Neuronal stem cell (in vitro differentiated cells): Measurements from ENCODE around the gene RIT2.
A peak's percentile ranks its signal among the peaks of the same experiment; 100 is the strongest.

Experiments
- DNase-seq: peaks from one replicate; pipeline ENCODE4 v3.0.0-alpha.2; 2013; ENCODE audit warnings: low spot score
- H2AFZ ChIP-seq: one replicate; pipeline ENCODE4 v1.6.1; 2013; ENCODE audit warnings: mild to moderate bottlenecking, low read length, inconsistent platforms
- H2AK5ac ChIP-seq: 2 replicates; pipeline ENCODE4 v1.6.1; 2013; ENCODE audit warnings: low read depth, mild to moderate bottlenecking, inconsistent platforms, low read length, moderate library complexity, mixed read lengths
- H2BK120ac ChIP-seq: 2 replicates; pipeline ENCODE4 v1.6.1; 2013; ENCODE audit warnings: low read depth, mild to moderate bottlenecking, inconsistent platforms, low read length, moderate library complexity, mixed read lengths
- H2BK12ac ChIP-seq: one replicate; pipeline ENCODE4 v1.6.1; 2013; ENCODE audit warnings: low read length, inconsistent platforms
- H2BK15ac ChIP-seq: 2 replicates; pipeline ENCODE4 v1.6.1; 2013; ENCODE audit warnings: mild to moderate bottlenecking, low read length, inconsistent platforms, mixed read lengths
- H2BK5ac ChIP-seq: one replicate; pipeline ENCODE4 v1.6.1; 2013; ENCODE audit warnings: inconsistent platforms, mild to moderate bottlenecking, low read length, moderate library complexity
- H3K14ac ChIP-seq: one replicate; pipeline ENCODE4 v1.6.1; 2013; ENCODE audit warnings: low read length, inconsistent platforms
- H3K18ac ChIP-seq: 2 replicates; pipeline ENCODE4 v1.6.1; 2013; ENCODE audit warnings: low read length, inconsistent platforms
- H3K23ac ChIP-seq: 2 replicates; pipeline ENCODE4 v1.6.1; 2013; ENCODE audit warnings: low read depth, mild to moderate bottlenecking, mixed read lengths, low read length, inconsistent platforms; ENCODE audit not compliant: poor library complexity
- H3K27ac ChIP-seq: replicated peaks from 3 replicates; pipeline ENCODE4 v1.5.1; 2013; ENCODE audit warnings: low read length, inconsistent platforms
- H3K27me3 ChIP-seq, 3 experiments: 2 replicates each; pipeline ENCODE4 v1.6.1; 2013; ENCODE audit warnings: low read length in 3 of 3, mild to moderate bottlenecking in 2 of 3, inconsistent platforms in 1 of 3, low read depth in 1 of 3, mixed read lengths in 1 of 3, moderate library complexity in 1 of 3; ENCODE audit not compliant: control insufficient read depth in 3 of 3, insufficient read depth in 3 of 3
- H3K36me3 ChIP-seq, 2 donors: replicated peaks in 1 of 2; 2 replicates each; pipeline ENCODE4 v1.6.1; 2013; ENCODE audit warnings: low read length in 2 of 2; ENCODE audit not compliant: control insufficient read depth in 2 of 2, insufficient read depth in 2 of 2
- H3K4ac ChIP-seq: 2 replicates; pipeline ENCODE4 v1.6.1; 2013; ENCODE audit warnings: inconsistent platforms, mild to moderate bottlenecking, low read length, moderate library complexity
- H3K4me1 ChIP-seq, 2 donors: 1 replicate in 1 of 2; 2 replicates in 1 of 2; pipeline ENCODE4 v1.6.1; 2013; ENCODE audit warnings: low read length in 2 of 2, low read depth in 1 of 2; ENCODE audit not compliant: control insufficient read depth in 2 of 2, insufficient read depth in 1 of 2
- H3K4me2 ChIP-seq: one replicate; pipeline ENCODE4 v1.6.1; 2013; ENCODE audit warnings: mild to moderate bottlenecking, low read length, inconsistent platforms; ENCODE audit not compliant: insufficient read depth, poor library complexity, severe bottlenecking
- H3K4me3 ChIP-seq, 2 donors: 2 replicates each; pipeline ENCODE4 v1.5.1; 2013; ENCODE audit warnings: low read length in 2 of 2, mild to moderate bottlenecking in 2 of 2, inconsistent platforms in 1 of 2, moderate library complexity in 1 of 2
- H3K79me1 ChIP-seq: one replicate; pipeline ENCODE4 v1.6.1; 2013; ENCODE audit warnings: low read depth, mild to moderate bottlenecking, inconsistent platforms, low read length, moderate library complexity
- H3K9ac ChIP-seq: one replicate; pipeline ENCODE4 v1.6.1; 2013; ENCODE audit warnings: mild to moderate bottlenecking, low read depth, low read length, inconsistent platforms; ENCODE audit not compliant: poor library complexity
- H3K9me3 ChIP-seq, 2 donors: replicated peaks in 1 of 2; 2 replicates each; pipeline versions ENCODE3 to v1.6.1; 2013; ENCODE audit warnings: low read length in 2 of 2, mild to moderate bottlenecking in 2 of 2, inconsistent platforms in 1 of 2, low read depth in 1 of 2, mixed read lengths in 1 of 2, moderate library complexity in 1 of 2; ENCODE audit not compliant: control insufficient read depth in 2 of 2, insufficient read depth in 1 of 2
- H4K8ac ChIP-seq: one replicate; pipeline ENCODE4 v1.6.1; 2013; ENCODE audit warnings: low read depth, mild to moderate bottlenecking, inconsistent platforms, low read length, moderate library complexity
- H4K91ac ChIP-seq: one replicate; pipeline ENCODE4 v1.6.1; 2013; ENCODE audit warnings: low read length, low read depth, mild to moderate bottlenecking, inconsistent platforms; ENCODE audit not compliant: poor library complexity
- WGBS, 2 donors: extraction: QIAGEN DNeasy Blood & Tissue Kit; methylation state at CpG; one replicate each; pipeline ENCODE4 v1.1.7; 2013; ENCODE audit warnings: missing lambda C conversion rate in 2 of 2, mixed read lengths in 1 of 2; ENCODE audit not compliant: insufficient read length in 2 of 2, insufficient replicate concordance in 1 of 2; ENCODE audit errors: extremely low coverage in 2 of 2; 5-methylcytosine and 5-hydroxymethylcytosine counted together

RIT2 gene

GRCh38 chr18:42730272-42730671, 385.2 kb downstream of the RIT2 start:
- no peak overlapping the region for H2BK15ac ChIP-seq
- H2BK5ac ChIP-seq, result no peak overlapping the region
- no peaks in the 10 kb centered on the region for H3K36me3 ChIP-seq
- no peak overlapping the region for H3K9ac ChIP-seq
- no peaks in the 10 kb centered on the region for H3K27me3 ChIP-seq
- H4K91ac ChIP-seq, result no peak overlapping the region
- H3K4me2 ChIP-seq, result no peak overlapping the region
- no peak overlapping the region for H4K8ac ChIP-seq
- no peak for DNase-seq
- no CpG with 5 or more reads among the region's 1 CpG for WGBS, 2 donors
- H2BK12ac ChIP-seq, result no peak overlapping the region
- H2AK5ac ChIP-seq, result no peak overlapping the region
- H3K9me3 ChIP-seq, result no peaks in the 10 kb centered on the region
- no peak overlapping the region for H3K4ac ChIP-seq
- H3K4me3 ChIP-seq, result no peak overlapping the region
- H3K14ac ChIP-seq, result no peak overlapping the region
- no peak overlapping the region for H3K27ac ChIP-seq
- no peak overlapping the region for H2BK120ac ChIP-seq
- no peak overlapping the region for H3K18ac ChIP-seq
- H3K79me1 ChIP-seq, result no peaks in the 10 kb centered on the region
- peaks cover 0 to 6% of the 10 kb centered on the region in 2 donors for H3K4me1 ChIP-seq
- H2AFZ ChIP-seq, result no peak overlapping the region
- no peak overlapping the region for H3K23ac ChIP-seq

DNA sequence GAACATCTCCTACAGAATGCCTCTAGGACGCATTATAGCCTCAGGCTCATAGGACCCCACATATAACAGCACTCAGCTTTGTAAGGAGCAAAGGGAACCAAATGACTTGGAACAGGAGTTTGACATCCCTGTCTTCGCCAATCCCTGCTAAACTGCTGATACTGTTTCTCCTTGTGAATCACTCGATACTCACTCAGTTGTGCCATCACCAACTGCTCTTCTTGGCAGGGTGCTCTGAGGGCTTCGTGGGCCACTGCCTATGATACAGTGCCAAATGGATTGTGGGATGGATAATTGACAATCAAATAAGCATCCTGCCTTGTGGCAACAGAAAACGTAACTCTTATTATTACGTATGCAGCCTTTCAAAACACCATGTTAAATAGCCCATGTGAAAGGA, 396.3 kb downstream of the RIT2 start:
- no peak overlapping the region for H3K4me3 ChIP-seq
- no peak overlapping the region for H2BK120ac ChIP-seq
- no peak overlapping the region for H3K23ac ChIP-seq
- H4K91ac ChIP-seq, result no peak overlapping the region
- H3K14ac ChIP-seq, result no peak overlapping the region
- H3K4me2 ChIP-seq, result no peak overlapping the region
- no peak overlapping the region for H4K8ac ChIP-seq
- WGBS, 2 donors, result no CpG with 5 or more reads among the region's 6 CpGs
- no peaks in the 10 kb centered on the region for H3K9me3 ChIP-seq
- no peak overlapping the region for H2BK15ac ChIP-seq
- H3K36me3 ChIP-seq, result no peaks in the 10 kb centered on the region
- H2BK5ac ChIP-seq, result no peak overlapping the region
- no peak overlapping the region for H3K18ac ChIP-seq
- H2AFZ ChIP-seq, result no peak overlapping the region
- no peaks in the 10 kb centered on the region for H3K27me3 ChIP-seq
- H3K4ac ChIP-seq, result no peak overlapping the region
- no peaks in the 10 kb centered on the region for H3K4me1 ChIP-seq
- H2AK5ac ChIP-seq, result no peak overlapping the region
- H3K9ac ChIP-seq, result no peak overlapping the region
- no peak for DNase-seq
- no peaks in the 10 kb centered on the region for H3K79me1 ChIP-seq
- H2BK12ac ChIP-seq, result no peak overlapping the region
- H3K27ac ChIP-seq, result no peak overlapping the region

- Histone ChIP-seq H2BK120ac (no peak overlapping the region), H4K8ac (no peak overlapping the region), H3K4me2 (no peak overlapping the region), H3K14ac (no peak overlapping the region), H2BK5ac (no peak overlapping the region), H3K9ac (no peak overlapping the region), H3K36me3 (no peaks in the 10 kb centered on the region), H4K91ac (no peak overlapping the region), H2AK5ac (no peak overlapping the region), H3K4ac (no peak overlapping the region), H3K4me3 (no peak overlapping the region), H3K18ac (no peak overlapping the region), H2BK12ac (no peak overlapping the region), H3K27me3 (no peaks in the 10 kb centered on the region), H2AFZ (no peak overlapping the region), H3K23ac (no peak overlapping the region), H2BK15ac (no peak overlapping the region), H3K4me1 (no peaks in the 10 kb centered on the region), H3K79me1 (no peaks in the 10 kb centered on the region), H3K27ac (no peak overlapping the region), H3K9me3 (no peaks in the 10 kb centered on the region)
- WGBS, 2 donors, result no CpG with 5 or more reads among the region's 1 CpG
- no peak for DNase-seq
Measured at GRCh38 chr18:42712065-42712464, 403.4 kb downstream of the RIT2 start.

DNA sequence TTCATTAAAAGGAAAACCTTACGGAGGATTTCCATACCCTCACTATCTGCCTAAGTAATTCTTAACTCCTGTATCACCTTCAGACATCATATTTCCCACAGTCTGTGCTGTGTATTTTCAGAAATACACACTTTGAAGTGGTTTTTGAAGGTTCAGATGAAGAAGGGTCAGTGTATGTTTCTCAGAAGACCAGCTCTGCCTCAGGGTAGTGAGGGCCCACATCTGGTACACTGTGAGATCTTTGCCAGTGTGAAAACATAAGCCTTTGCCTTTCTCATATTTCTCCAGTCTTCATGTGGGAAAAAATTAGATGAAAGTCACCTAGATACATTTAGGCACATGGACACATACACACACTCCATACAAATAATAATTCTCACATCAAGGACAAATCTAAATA, 408.4 kb downstream of the RIT2 start:
- Histone ChIP-seq H2BK5ac (no peak overlapping the region), H3K4me1 (no peaks in the 10 kb centered on the region), H3K79me1 (no peaks in the 10 kb centered on the region), H3K4ac (no peak overlapping the region), H4K91ac (no peak overlapping the region), H3K27ac (no peak overlapping the region), H2BK120ac (no peak overlapping the region), H3K36me3 (no peaks in the 10 kb centered on the region), H3K18ac (no peak overlapping the region), H3K9me3 (no peaks in the 10 kb centered on the region), H3K4me3 (no peak overlapping the region), H4K8ac (no peak overlapping the region), H3K9ac (no peak overlapping the region), H2BK15ac (no peak overlapping the region), H3K14ac (no peak overlapping the region), H2BK12ac (no peak overlapping the region), H2AK5ac (no peak overlapping the region), H3K4me2 (no peak overlapping the region), H2AFZ (peak overlapping the region; percentile 85), H3K23ac (no peak overlapping the region), H3K27me3 (no peaks in the 10 kb centered on the region)
- DNase-seq, result no peak
- no CpG with 5 or more reads among the region's 1 CpG for WGBS, 2 donors
